ENCODE data around the gene CA9.

CA9 gene

DNA sequence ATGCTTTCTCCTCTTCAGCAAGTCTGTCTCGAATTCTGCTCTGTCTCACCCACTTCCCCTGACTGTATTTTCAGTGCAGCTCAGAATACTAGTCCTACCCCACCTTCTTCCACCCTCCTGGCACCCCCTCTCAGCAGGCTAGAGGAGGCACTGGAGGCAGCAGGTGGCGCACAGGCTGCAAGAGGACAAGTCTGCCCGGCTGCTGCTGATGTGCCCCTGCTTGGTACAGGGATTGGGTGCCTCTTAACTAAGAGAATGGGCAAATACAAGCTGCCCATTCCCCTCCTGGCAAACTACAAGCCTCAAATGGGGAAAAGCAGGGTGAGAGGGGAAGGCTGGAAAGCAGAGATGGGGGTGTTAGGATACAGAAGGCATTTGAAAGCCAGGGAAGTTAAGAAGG is 53.2 kb downstream of the CA9 start:
- TF ChIP-seq GATA3 (IDR thresholded peaks at IDR 0.05; ENCODE audit: low read depth, low read length) (no peak), GATA2 (IDR thresholded peaks at IDR 0.05; ENCODE audit: low read depth, low read length) (no peak)

DNA sequence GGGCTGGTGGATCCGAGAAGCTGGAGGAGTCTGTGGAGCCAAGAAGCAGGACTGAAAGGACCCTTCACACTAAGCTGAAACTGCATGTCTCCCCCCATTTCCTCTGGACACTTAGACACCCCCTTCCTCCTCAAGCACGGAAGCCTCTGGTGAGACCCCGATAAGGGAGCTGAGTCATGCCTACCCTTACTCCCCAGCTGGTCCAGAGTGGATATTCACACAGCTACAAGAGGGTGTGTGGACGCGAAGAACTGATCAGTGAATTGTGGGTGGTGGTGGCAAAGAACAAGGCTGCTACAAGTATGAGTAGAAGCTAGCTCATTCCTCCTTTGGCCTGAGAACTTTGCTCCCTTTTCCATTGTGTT is 53.9 kb downstream of the CA9 start:
- no peak for TF ChIP-seq GATA2 (IDR thresholded peaks at IDR 0.05; ENCODE audit: low read depth, low read length)
- no peak for TF ChIP-seq GATA3 (IDR thresholded peaks at IDR 0.05; ENCODE audit: low read depth, low read length)

DNA sequence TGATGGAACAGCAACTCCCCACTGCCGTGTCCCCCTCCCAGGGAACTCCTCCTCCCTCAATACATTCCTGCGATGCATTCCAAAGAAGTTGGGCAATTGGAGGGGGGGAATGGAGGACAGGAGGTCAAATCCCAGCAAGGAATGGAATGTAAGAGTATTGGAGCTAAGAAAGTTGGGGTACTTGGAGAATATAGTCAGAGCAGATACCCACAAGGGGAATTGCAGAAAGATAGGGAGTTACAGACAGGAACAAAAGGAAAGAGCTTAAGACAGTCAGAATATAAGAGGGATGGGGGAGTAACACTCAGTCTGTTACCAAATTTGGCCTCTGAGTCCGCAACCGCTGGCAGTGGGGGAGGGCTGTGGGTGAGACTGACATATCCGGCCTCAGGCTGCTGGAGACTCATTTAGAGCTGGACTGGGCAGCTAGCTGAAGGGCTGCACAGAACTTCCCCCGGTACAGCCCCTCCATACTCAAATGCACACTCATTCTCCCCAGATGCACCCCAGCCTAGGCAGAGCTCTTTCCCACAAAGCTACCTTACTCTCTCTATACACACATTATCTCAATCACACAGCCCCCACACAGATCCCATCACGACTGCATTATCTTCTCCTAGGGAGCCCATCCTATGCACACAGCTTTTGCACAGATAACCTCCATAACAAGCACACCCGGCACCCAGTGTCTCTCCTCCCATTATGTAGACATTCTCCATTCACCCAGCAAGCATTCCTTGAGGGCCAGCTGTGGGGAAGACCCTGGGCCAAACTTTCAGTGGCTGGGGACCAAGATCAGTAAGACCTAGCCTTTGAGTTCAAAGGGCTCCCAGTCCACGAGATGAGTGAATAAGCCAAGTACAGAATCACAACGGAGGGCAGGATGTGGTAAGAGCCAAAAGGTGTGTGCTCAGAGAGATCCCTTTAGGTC is 54.6 kb downstream of the CA9 start:
- no peak for TF ChIP-seq GATA2 (IDR thresholded peaks at IDR 0.05; ENCODE audit: low read depth, low read length)
- TF ChIP-seq GATA3 (IDR thresholded peaks at IDR 0.05; ENCODE audit: low read depth, low read length): no peak

GRCh38 chr9:35729101-35729500 is 55.4 kb downstream of the CA9 start:
- no peak for TF ChIP-seq GATA3 (IDR thresholded peaks at IDR 0.05; ENCODE audit: low read depth, low read length)
- TF ChIP-seq GATA2 (IDR thresholded peaks at IDR 0.05; ENCODE audit: low read depth, low read length): no peak

GRCh38 chr9:35729700-35730485 is 56.2 kb downstream of the CA9 start:
- TF ChIP-seq GATA3 (IDR thresholded peaks at IDR 0.05; ENCODE audit: low read depth, low read length) (no peak), GATA2 (IDR thresholded peaks at IDR 0.05; ENCODE audit: low read depth, low read length) (no peak)

DNA sequence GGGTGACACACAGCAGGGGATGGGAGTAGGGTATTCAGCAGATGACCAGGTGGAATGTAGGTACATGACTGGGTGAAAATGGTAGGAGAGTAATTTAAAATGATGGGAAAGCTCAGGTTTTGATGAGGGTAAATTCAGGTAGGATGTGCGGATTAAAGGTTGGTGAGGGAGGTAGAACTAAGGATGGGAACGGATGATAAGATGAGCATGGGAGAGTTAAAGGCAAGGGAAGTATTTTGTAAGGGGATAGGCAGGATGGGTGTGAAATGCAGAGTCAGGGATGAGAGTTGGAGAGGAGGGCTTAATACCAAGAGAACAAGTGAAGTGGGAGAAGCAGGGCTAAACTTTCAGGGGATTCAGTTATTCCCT is 56.7 kb downstream of the CA9 start:
- TF ChIP-seq GATA2 (IDR thresholded peaks at IDR 0.05; ENCODE audit: low read depth, low read length): no peak
- TF ChIP-seq GATA3 (IDR thresholded peaks at IDR 0.05; ENCODE audit: low read depth, low read length): no peak
